ENCODE data around the gene UBXN6. TPM values are rescaled to one million over a fixed set of nuclear protein-coding genes. Genes with fewer than 3 reads are reported as not detected.

The UBXN6 gene
- polyA plus RNA-seq, 2 of the 4 experiments (the other 2 are of a cell fraction), result 23.0 to 31.6 TPM

- H3K4me2 ChIP-seq, result peak overlapping the region; percentile 95
- TF ChIP-seq CEBPB (IDR thresholded peaks at IDR 0.05) (no peak), KDM1A (IDR thresholded peaks at IDR 0.05; ENCODE audit: low read depth) (no peak), RNF2 (IDR thresholded peaks at IDR 0.05; ENCODE audit: borderline replicate concordance, low read depth) (no peak), JUN (IDR thresholded peaks at IDR 0.05) (no peak), MAZ (IDR thresholded peaks at IDR 0.05; ENCODE audit: borderline replicate concordance, low read depth, low read length) (no peak), POLR2AphosphoS2 (conservative IDR thresholded peaks at IDR 0.05; ENCODE audit: low read length) (no peak), ESRRA (IDR thresholded peaks at IDR 0.05; ENCODE audit: borderline replicate concordance, low read length) (no peak), FOSL2 (IDR thresholded peaks at IDR 0.05) (no peak), FOSL2 (CRISPR knock-in tag; IDR thresholded peaks at IDR 0.05) (no peak), KDM5A (IDR thresholded peaks at IDR 0.05) (no peak), TP53 (CRISPR knock-in tag; IDR thresholded peaks at IDR 0.05) (no peak), RCOR1 (IDR thresholded peaks at IDR 0.05; ENCODE audit: low read depth, low read length) (no peak), ZSCAN20 (CRISPR knock-in tag; IDR thresholded peaks at IDR 0.05) (no peak), REST (IDR thresholded peaks at IDR 0.05) (no peak)
- TF ChIP-seq, protein P1, sequence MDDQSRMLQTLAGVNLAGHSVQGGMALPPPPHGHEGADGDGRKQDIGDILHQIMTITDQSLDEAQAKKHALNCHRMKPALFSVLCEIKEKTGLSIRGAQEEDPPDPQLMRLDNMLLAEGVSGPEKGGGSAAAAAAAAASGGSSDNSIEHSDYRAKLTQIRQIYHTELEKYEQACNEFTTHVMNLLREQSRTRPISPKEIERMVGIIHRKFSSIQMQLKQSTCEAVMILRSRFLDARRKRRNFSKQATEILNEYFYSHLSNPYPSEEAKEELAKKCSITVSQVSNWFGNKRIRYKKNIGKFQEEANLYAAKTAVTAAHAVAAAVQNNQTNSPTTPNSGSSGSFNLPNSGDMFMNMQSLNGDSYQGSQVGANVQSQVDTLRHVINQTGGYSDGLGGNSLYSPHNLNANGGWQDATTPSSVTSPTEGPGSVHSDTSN (IDR thresholded peaks at IDR 0.05), result no peak
- CTCF ChIA-PET, result interaction anchor here (1.0 kb wide), 1 partner anchor 57 kb away, joined by 4 read pairs; the partner anchor contains the start of gene SH3GL1
- DNase-seq (ENCODE audit: low read depth in 1 of 2, low spot score in 1 of 2), result peak in 1 of 2 experiments; percentile 35
- peak; percentile 15 to 17; a peak in 3 of 6 replicates for ATAC-seq
- POLR2A ChIA-PET, result interaction anchor here (1.0 to 1.2 kb wide), 2 partner anchors 14 to 15 kb away, joined by 3 read pairs; no protein-coding TSS in a partner anchor
- peak overlapping the region; percentile 81 to 96 for H3K27ac ChIP-seq
- H3K4me1 ChIP-seq, result peaks cover 14% of the 10 kb centered on the region; the same call in 2 of the 3 replicates
- FAIRE-seq, result no peak
- no peaks in the 10 kb centered on the region for H3K9me3 ChIP-seq
- WGBS (ENCODE audit: missing lambda C conversion rate), result 27% methylated on average over 14 of the region's 53 CpGs
- peak overlapping the region; percentile 56 for H3K4me3 ChIP-seq
Measured at GRCh38 chr19:4456843-4457653, 546 bp downstream of the UBXN6 start.

GRCh38 chr19:4456476-4456842 is 1.1 kb downstream of the UBXN6 start:
- DNase-seq (ENCODE audit: low read depth in 1 of 2, low spot score in 1 of 2), result no peak
- Histone ChIP-seq H3K4me2 (peak overlapping the region; percentile 95), H3K4me3 (peak overlapping the region; percentile 56), H3K9me3 (no peaks in the 10 kb centered on the region), H3K27ac (peak overlapping the region; percentile 29 to 96; a peak in 4 of 6 replicates), H3K4me1 (peaks cover 14% of the 10 kb centered on the region; the same call in 2 of the 3 replicates)
- WGBS (ENCODE audit: missing lambda C conversion rate), result 65% methylated on average over 9 of the region's 9 CpGs
- ChIA-PET CTCF (interaction anchor here (1.0 kb wide), 1 partner anchor 56 kb away, joined by 4 read pairs; the partner anchor contains the start of gene SH3GL1), POLR2A (interaction anchor here (1.0 to 1.2 kb wide), 2 partner anchors 14 to 15 kb away, joined by 3 read pairs; no protein-coding TSS in a partner anchor)
- no peak for FAIRE-seq
- peak in 1 of 2 experiments; percentile 5; a peak in 2 of 6 replicates for ATAC-seq
- TF ChIP-seq MAZ (IDR thresholded peaks at IDR 0.05; ENCODE audit: borderline replicate concordance, low read depth, low read length), result no peak
- TF ChIP-seq GATA3 (IDR thresholded peaks at IDR 0.05; ENCODE audit: borderline replicate concordance), result no peak
- TF ChIP-seq ZFP36 (IDR thresholded peaks at IDR 0.05; ENCODE audit: borderline replicate concordance, partially characterized antibody), result no peak
- TF ChIP-seq CHD2 (IDR thresholded peaks at IDR 0.05; ENCODE audit: low read length, partially characterized antibody), result no peak
- no peak for TF ChIP-seq HOXB13 (CRISPR knock-in tag; IDR thresholded peaks at IDR 0.05; ENCODE audit: low read depth)
- no peak for TF ChIP-seq MAFK (IDR thresholded peaks at IDR 0.05; ENCODE audit: partially characterized antibody)
- TF ChIP-seq, protein P2, sequence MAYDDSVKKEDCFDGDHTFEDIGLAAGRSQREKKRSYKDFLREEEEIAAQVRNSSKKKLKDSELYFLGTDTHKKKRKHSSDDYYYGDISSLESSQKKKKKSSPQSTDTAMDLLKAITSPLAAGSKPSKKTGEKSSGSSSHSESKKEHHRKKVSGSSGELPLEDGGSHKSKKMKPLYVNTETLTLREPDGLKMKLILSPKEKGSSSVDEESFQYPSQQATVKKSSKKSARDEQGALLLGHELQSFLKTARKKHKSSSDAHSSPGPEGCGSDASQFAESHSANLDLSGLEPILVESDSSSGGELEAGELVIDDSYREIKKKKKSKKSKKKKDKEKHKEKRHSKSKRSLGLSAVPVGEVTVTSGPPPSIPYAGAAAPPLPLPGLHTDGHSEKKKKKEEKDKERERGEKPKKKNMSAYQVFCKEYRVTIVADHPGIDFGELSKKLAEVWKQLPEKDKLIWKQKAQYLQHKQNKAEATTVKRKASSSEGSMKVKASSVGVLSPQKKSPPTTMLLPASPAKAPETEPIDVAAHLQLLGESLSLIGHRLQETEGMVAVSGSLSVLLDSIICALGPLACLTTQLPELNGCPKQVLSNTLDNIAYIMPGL (CRISPR knock-in tag; IDR thresholded peaks at IDR 0.05; ENCODE audit: borderline replicate concordance), result no peak
- no peak for TF ChIP-seq RFX5 (IDR thresholded peaks at IDR 0.05)
- no peak for TF ChIP-seq JUNB (IDR thresholded peaks at IDR 0.05)
- TF ChIP-seq POLR2AphosphoS2 (conservative IDR thresholded peaks at IDR 0.05; ENCODE audit: low read length), result no peak
- TF ChIP-seq EHMT2 (IDR thresholded peaks at IDR 0.05; ENCODE audit: low read depth), result no peak
- no peak for TF ChIP-seq EP300 (IDR thresholded peaks at IDR 0.05)
- no peak for TF ChIP-seq KDM5A (IDR thresholded peaks at IDR 0.05)
- TF ChIP-seq ESRRA (IDR thresholded peaks at IDR 0.05; ENCODE audit: borderline replicate concordance, low read length), result no peak
- TF ChIP-seq REST (IDR thresholded peaks at IDR 0.05), result no peak
